SJCRH30 (cell line): ENCODE data around the gene SLTM. TPM values are rescaled to one million over a fixed set of nuclear protein-coding genes. Genes with fewer than 3 reads are reported as not detected.
A peak's percentile ranks its signal among the peaks of the same experiment; 100 is the strongest.
"Not testable (repeated sequence)": the region's sequence is repeated elsewhere in the genome, so short reads cannot be mapped to it uniquely, and the experiment has no call there.

Experiments used
- DNase-seq, 2 experiments: peaks; one replicate each; pipeline ENCODE4 v3.0.0-alpha.2; 2015 to 2020
- H3K27ac ChIP-seq: fragments of 250-450 bp; sonication (Bioruptor Pico); 2 replicates; pipeline ENCODE4 v1.5.1; 2020; ENCODE audit warnings: mild to moderate bottlenecking, moderate library complexity
- H3K27me3 ChIP-seq: fragments of 250-450 bp; sonication (Bioruptor Pico); 2 replicates; pipeline ENCODE4 v1.5.1; 2020; ENCODE audit warnings: mild to moderate bottlenecking, moderate library complexity
- H3K36me3 ChIP-seq: fragments of 250-450 bp; sonication (Bioruptor Pico); 2 replicates; pipeline ENCODE4 v1.5.1; 2020; ENCODE audit warnings: mild to moderate bottlenecking, moderate library complexity
- H3K4me1 ChIP-seq: fragments of 250-450 bp; sonication (Bioruptor Pico); 2 replicates; pipeline ENCODE4 v1.5.1; 2020; ENCODE audit warnings: mild to moderate bottlenecking, moderate library complexity
- H3K4me3 ChIP-seq: fragments of 250-450 bp; sonication (Bioruptor Pico); 2 replicates; pipeline ENCODE4 v1.5.1; 2020; ENCODE audit warnings: mild to moderate bottlenecking, moderate library complexity
- H3K9me3 ChIP-seq: fragments of 250-450 bp; sonication (Bioruptor Pico); replicated peaks from 2 replicates; pipeline ENCODE4 v1.5.1; 2020; ENCODE audit warnings: mild to moderate bottlenecking, moderate library complexity
- total RNA-seq: library from RNA; depleted of rRNA; stranded (reverse); fragments of >200 nt; shearing (Covaris generic); gene quantifications from 2 replicates; pipeline ENCODE4 v1.2.3, GENCODE V29; 2014

Gene SLTM
- total RNA-seq, 1 experiment from 2014 or later, result 131 TPM

GRCh38 chr15:58875343-58875742 lies 58.1 kb downstream of the SLTM start:
- peaks cover 40% of the 10 kb centered on the region for H3K36me3 ChIP-seq
- no peaks in the 10 kb centered on the region for H3K9me3 ChIP-seq
- DNase-seq, result no peak
- no peak overlapping the region for H3K4me3 ChIP-seq
- no peak overlapping the region for H3K27ac ChIP-seq
- H3K4me1 ChIP-seq, result no peaks in the 10 kb centered on the region
- H3K27me3 ChIP-seq, result no peaks in the 10 kb centered on the region

- Histone ChIP-seq H3K27me3 (no peaks in the 10 kb centered on the region), H3K36me3 (peaks cover 19% of the 10 kb centered on the region), H3K9me3 (no peaks in the 10 kb centered on the region), H3K4me3 (no peak overlapping the region), H3K27ac (no peak overlapping the region), H3K4me1 (no peaks in the 10 kb centered on the region)
- DNase-seq, result no peak
Measured at GRCh38 chr15:58873267-58873666, 60.2 kb downstream of the SLTM start.

- Histone ChIP-seq H3K27me3 (no peaks in the 10 kb centered on the region), H3K4me3 (no peak overlapping the region), H3K4me1 (no peaks in the 10 kb centered on the region), H3K27ac (no peak overlapping the region), H3K36me3 (no peaks in the 10 kb centered on the region), H3K9me3 (no peaks in the 10 kb centered on the region)
- DNase-seq, result no peak
Measured at GRCh38 chr15:58870451-58870850, 63.0 kb downstream of the SLTM start.

- Histone ChIP-seq H3K9me3 (no peaks in the 10 kb centered on the region), H3K27ac (no peak overlapping the region), H3K36me3 (no peaks in the 10 kb centered on the region), H3K4me1 (no peaks in the 10 kb centered on the region), H3K27me3 (no peaks in the 10 kb centered on the region), H3K4me3 (no peak overlapping the region)
- no peak for DNase-seq
Measured at GRCh38 chr15:58867926-58868325, 65.6 kb downstream of the SLTM start.

- Histone ChIP-seq H3K27ac (no peak overlapping the region), H3K4me3 (no peak overlapping the region), H3K4me1 (peaks cover 7% of the 10 kb centered on the region; the same call in 1 of the 2 replicates), H3K9me3 (no peaks in the 10 kb centered on the region), H3K27me3 (no peaks in the 10 kb centered on the region), H3K36me3 (no peaks in the 10 kb centered on the region)
- no peak for DNase-seq
Measured at GRCh38 chr15:58865425-58865880, 68.0 kb downstream of the SLTM start.

- Histone ChIP-seq H3K4me3 (no peak overlapping the region), H3K4me1 (peaks cover 7% of the 10 kb centered on the region; the same call in 1 of the 2 replicates), H3K27ac (no peak overlapping the region), H3K27me3 (no peaks in the 10 kb centered on the region), H3K9me3 (no peaks in the 10 kb centered on the region), H3K36me3 (no peaks in the 10 kb centered on the region)
- DNase-seq, result no peak
Measured at GRCh38 chr15:58864602-58865424, 68.7 kb downstream of the SLTM start.

GRCh38 chr15:58862326-58862725 lies 71.2 kb downstream of the SLTM start:
- H3K27ac ChIP-seq, result no peak overlapping the region
- no peak for DNase-seq
- H3K4me3 ChIP-seq, result no peak overlapping the region
- no peaks in the 10 kb centered on the region for H3K9me3 ChIP-seq
- H3K4me1 ChIP-seq, result peaks cover 7% of the 10 kb centered on the region; the same call in 1 of the 2 replicates
- H3K27me3 ChIP-seq, result no peaks in the 10 kb centered on the region
- H3K36me3 ChIP-seq, result no peaks in the 10 kb centered on the region

GRCh38 chr15:58856621-58857020 lies 76.9 kb downstream of the SLTM start:
- H3K9me3 ChIP-seq, H3K27ac ChIP-seq, DNase-seq, H3K27me3 ChIP-seq, H3K4me3 ChIP-seq: not testable (repeated sequence)
- H3K36me3 ChIP-seq, result peaks cover 26% of the 10 kb centered on the region
- H3K4me1 ChIP-seq, result peaks cover 15% of the 10 kb centered on the region

- H3K36me3 ChIP-seq, result peaks cover 28% of the 10 kb centered on the region
- DNase-seq, result peak in 1 of 2 experiments; percentile 44
- H3K4me3 ChIP-seq, result no peak overlapping the region
- no peaks in the 10 kb centered on the region for H3K9me3 ChIP-seq
- H3K27me3 ChIP-seq, result no peaks in the 10 kb centered on the region
- no peak overlapping the region for H3K27ac ChIP-seq
- H3K4me1 ChIP-seq, result peaks cover 15% of the 10 kb centered on the region
Measured at GRCh38 chr15:58856086-58856485, 77.4 kb downstream of the SLTM start.

- peaks cover 28% of the 10 kb centered on the region for H3K36me3 ChIP-seq
- no peak overlapping the region for H3K4me3 ChIP-seq
- DNase-seq, result no peak
- H3K27ac ChIP-seq, result no peak overlapping the region
- H3K9me3 ChIP-seq, result no peaks in the 10 kb centered on the region
- H3K27me3 ChIP-seq, result no peaks in the 10 kb centered on the region
- peaks cover 15% of the 10 kb centered on the region for H3K4me1 ChIP-seq
Measured at GRCh38 chr15:58854593-58854992, 78.9 kb downstream of the SLTM start.

GRCh38 chr15:58852347-58852746 lies 81.1 kb downstream of the SLTM start:
- Histone ChIP-seq H3K36me3 (peaks cover 38% of the 10 kb centered on the region), H3K27ac (no peak overlapping the region), H3K4me3 (no peak overlapping the region), H3K9me3 (no peaks in the 10 kb centered on the region), H3K4me1 (peaks cover 15% of the 10 kb centered on the region), H3K27me3 (no peaks in the 10 kb centered on the region)
- no peak for DNase-seq

- not testable (repeated sequence) for H3K27me3 ChIP-seq, H3K27ac ChIP-seq, DNase-seq, H3K9me3 ChIP-seq, H3K4me3 ChIP-seq
- peaks cover 12% of the 10 kb centered on the region for H3K4me1 ChIP-seq
- H3K36me3 ChIP-seq, result peaks cover 44% of the 10 kb centered on the region
Measured at GRCh38 chr15:58851205-58851604, 82.3 kb downstream of the SLTM start.

- no peak for DNase-seq
- no peak overlapping the region for H3K27ac ChIP-seq
- H3K4me1 ChIP-seq, result no peaks in the 10 kb centered on the region
- no peak overlapping the region for H3K4me3 ChIP-seq
- peaks cover 21% of the 10 kb centered on the region for H3K36me3 ChIP-seq
- H3K27me3 ChIP-seq, result no peaks in the 10 kb centered on the region
- no peaks in the 10 kb centered on the region for H3K9me3 ChIP-seq
Measured at GRCh38 chr15:58842713-58843396, 90.6 kb downstream of the SLTM start.

GRCh38 chr15:58840048-58840447 lies 93.4 kb downstream of the SLTM start:
- DNase-seq, result no peak
- Histone ChIP-seq H3K27ac (no peak overlapping the region), H3K4me3 (no peak overlapping the region), H3K4me1 (no peaks in the 10 kb centered on the region), H3K9me3 (no peaks in the 10 kb centered on the region), H3K36me3 (peaks cover 13% of the 10 kb centered on the region), H3K27me3 (no peaks in the 10 kb centered on the region)

GRCh38 chr15:58839485-58839884 lies 94.0 kb downstream of the SLTM start:
- peak in 1 of 2 experiments; percentile 11 for DNase-seq
- H3K27me3 ChIP-seq, result no peaks in the 10 kb centered on the region
- H3K4me3 ChIP-seq, result no peak overlapping the region
- no peaks in the 10 kb centered on the region for H3K9me3 ChIP-seq
- no peak overlapping the region for H3K27ac ChIP-seq
- peaks cover 13% of the 10 kb centered on the region for H3K36me3 ChIP-seq
- no peaks in the 10 kb centered on the region for H3K4me1 ChIP-seq
